ENCODE data around the gene NHS.

NHS gene

GRCh38 chrX:17459008-17459611 lies 84.1 kb downstream of the NHS start:
- DNase-seq (ENCODE audit: low read depth) = peak; percentile 72
- no peak overlapping the region for H3K4me3 ChIP-seq (ENCODE audit: low read length)
- TF ChIP-seq CTCF (IDR thresholded peaks at IDR 0.05; ENCODE audit: insufficient read depth, low read depth, low read length, missing control alignments) = no peak

- peak; percentile 58 for DNase-seq (ENCODE audit: low read depth)
- no peak for TF ChIP-seq CTCF (IDR thresholded peaks at IDR 0.05; ENCODE audit: insufficient read depth, low read depth, low read length, missing control alignments)
These were observed 84.7 kb downstream of the NHS start for GRCh38 chrX:17459661-17460060.

GRCh38 chrX:17462881-17463280 lies 87.9 kb downstream of the NHS start:
- peak; percentile 13 for DNase-seq (ENCODE audit: low read depth)
- no peak for TF ChIP-seq CTCF (IDR thresholded peaks at IDR 0.05; ENCODE audit: insufficient read depth, low read depth, low read length, missing control alignments)
- H3K4me3 ChIP-seq (ENCODE audit: low read length) = no peak overlapping the region

More at GRCh38 chrX:17459661-17460060, 84.7 kb downstream of the NHS start:
- H3K4me3 ChIP-seq (ENCODE audit: low read length) = no peak overlapping the region

- DNase-seq (ENCODE audit: low read depth) = peak; percentile 71
- H3K4me3 ChIP-seq (ENCODE audit: low read length) = no peak overlapping the region
- TF ChIP-seq CTCF (IDR thresholded peaks at IDR 0.05; ENCODE audit: insufficient read depth, low read depth, low read length, missing control alignments) = no peak
These were observed 89.2 kb downstream of the NHS start for GRCh38 chrX:17464194-17464593.

- TF ChIP-seq CTCF (IDR thresholded peaks at IDR 0.05; ENCODE audit: insufficient read depth, low read depth, low read length, missing control alignments) = no peak
- H3K4me3 ChIP-seq (ENCODE audit: low read length) = no peak overlapping the region
- no peak for DNase-seq (ENCODE audit: low read depth)
These were observed 90.2 kb downstream of the NHS start for GRCh38 chrX:17465201-17465600.

GRCh38 chrX:17465802-17466201 lies 90.8 kb downstream of the NHS start:
- no peak overlapping the region for H3K4me3 ChIP-seq (ENCODE audit: low read length)
- TF ChIP-seq CTCF (IDR thresholded peaks at IDR 0.05; ENCODE audit: insufficient read depth, low read depth, low read length, missing control alignments) = no peak
- no peak for DNase-seq (ENCODE audit: low read depth)

- peak; percentile 51 for DNase-seq (ENCODE audit: low read depth)
- no peak for TF ChIP-seq CTCF (IDR thresholded peaks at IDR 0.05; ENCODE audit: insufficient read depth, low read depth, low read length, missing control alignments)
- H3K4me3 ChIP-seq (ENCODE audit: low read length) = no peak overlapping the region
These were observed 95.1 kb downstream of the NHS start for GRCh38 chrX:17470136-17470535.

Measured in epithelial cell of esophagus (primary cell).